ENCODE data around the gene RBPJ.

- TF ChIP-seq CTCF (IDR thresholded peaks at IDR 0.05) = no peak
- TF ChIP-seq EZH2 (IDR thresholded peaks at IDR 0.05) = no peak
- TF ChIP-seq EZH2phosphoT487 (IDR thresholded peaks at IDR 0.05) = no peak
Measured at GRCh38 chr4:26478330-26478729, 157.5 kb downstream of the RBPJ start.
